Measurements from ENCODE around the gene CYP4F2.

GRCh38 chr19:15919243-15919642, 21.4 kb upstream of the CYP4F2 start:
- TF ChIP-seq CTCF (optimal IDR thresholded peaks at IDR 0.05 in 1 of 3, IDR thresholded peaks at IDR 0.05 in 1 of 3, conservative IDR thresholded peaks at IDR 0.05 in 1 of 3; ENCODE audit: extremely low read depth in 1 of 3, insufficient read depth in 2 of 3, low read length in 3 of 3) (no peak), EZH2 (IDR thresholded peaks at IDR 0.05; ENCODE audit: low read length) (no peak)

All from keratinocyte (primary cell).